ENCODE measurements around the gene ABHD15. TPM values are rescaled to one million over a fixed set of nuclear protein-coding genes. Genes with fewer than 3 reads are reported as not detected.

Gene ABHD15
- polyA plus RNA-seq, 3 donors, result 3.1 to 4.6 (median 3.6) TPM

DNA sequence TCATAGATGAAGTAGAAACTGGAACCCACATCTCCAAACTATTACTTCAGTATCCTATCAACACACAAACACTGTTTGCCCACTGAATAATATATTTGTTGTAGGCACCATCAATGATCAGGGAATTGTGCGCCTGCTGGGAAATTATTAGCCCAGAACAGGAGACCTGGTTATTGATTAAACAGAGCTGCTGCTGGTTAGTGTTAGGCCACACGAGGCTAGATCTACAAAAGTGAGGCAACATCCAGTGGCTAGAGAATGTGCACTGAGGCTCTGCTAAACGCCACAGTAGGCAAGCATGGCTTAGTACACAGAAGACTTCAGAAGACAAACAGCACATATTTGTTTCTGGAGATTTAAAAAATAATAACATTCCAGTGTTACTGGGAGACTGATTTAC, 11.0 kb downstream of the ABHD15 start:
- H3K4me1 Mint-ChIP-seq, result peaks cover 19% of the 10 kb centered on the region
- H3K27ac ChIP-seq (ENCODE audit: low read depth in 1 of 2, low read length in 2 of 2), result no peak overlapping the region

DNA sequence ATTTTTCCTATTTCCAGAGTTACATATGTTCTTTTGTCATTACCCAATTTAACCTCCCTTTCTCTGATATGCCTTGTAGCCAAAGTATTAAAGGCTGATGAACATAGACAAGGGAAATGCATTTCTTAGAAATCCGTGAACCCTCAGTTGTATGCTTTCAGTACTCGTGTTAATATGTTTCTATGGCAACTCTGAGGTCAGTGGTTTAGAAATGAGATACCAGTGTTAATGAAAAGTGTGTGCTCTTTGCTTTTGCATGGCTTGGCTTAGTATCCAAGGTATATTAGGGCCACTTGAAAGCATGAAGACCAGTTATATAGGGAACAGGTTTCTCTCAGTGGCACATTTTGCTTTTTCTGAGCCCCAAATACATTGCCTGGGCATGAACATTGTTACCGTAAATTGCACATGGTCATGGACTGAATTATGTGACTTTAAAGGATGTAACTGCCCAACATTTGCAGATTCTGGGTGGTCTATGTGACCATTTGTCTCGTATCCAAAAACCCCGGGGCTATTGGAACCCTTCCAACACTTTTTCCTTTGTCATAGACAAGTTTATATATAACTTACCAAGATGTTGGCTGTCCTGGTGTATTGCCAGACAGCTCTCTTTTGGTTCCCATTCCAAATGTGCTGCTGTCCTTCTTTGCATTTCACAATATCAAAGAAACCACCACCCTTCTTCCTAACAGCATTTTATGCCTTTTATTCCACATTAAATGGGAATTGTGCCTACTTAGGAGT, 17.5 kb downstream of the ABHD15 start:
- Histone ChIP-seq H3K9ac (ENCODE audit: insufficient read depth, low read length, poor library complexity, severe bottlenecking) (no peak overlapping the region), H4K20me1 (ENCODE audit: insufficient read depth, low read length) (peaks cover 9% of the 10 kb centered on the region), H3K36me3 (replicated peaks in 1 of 2; ENCODE audit: control insufficient read depth in 1 of 2, insufficient read depth in 2 of 2, low read length in 2 of 2) (peaks cover 11 to 33% of the 10 kb centered on the region in 2 donors), H3K27ac (ENCODE audit: low read depth in 1 of 2, low read length in 2 of 2) (no peak overlapping the region), H3K4me2 (replicated peaks; ENCODE audit: extremely low read depth, low read length, poor library complexity, severe bottlenecking) (no peak overlapping the region), H3K79me2 (ENCODE audit: insufficient read depth, low read length) (no peaks in the 10 kb centered on the region), H2AFZ (ENCODE audit: insufficient read depth, low read depth, low read length, poor library complexity, severe bottlenecking) (no peak overlapping the region), H3K27me3 (ENCODE audit: control insufficient read depth in 2 of 2, insufficient read depth in 2 of 2, low read length in 2 of 2) (no peaks in the 10 kb centered on the region), H3K4me1 (ENCODE audit: control insufficient read depth in 1 of 2, insufficient read depth in 2 of 2, low read length in 2 of 2) (no peaks in the 10 kb centered on the region), H3K4me3 (replicated peaks in 1 of 3; ENCODE audit: low read depth in 2 of 3, low read length in 3 of 3) (no peak overlapping the region), H3K9me3 (replicated peaks in 1 of 2; ENCODE audit: control insufficient read depth in 1 of 2, insufficient read depth in 1 of 2, low read length in 2 of 2) (no peaks in the 10 kb centered on the region)
- intact Hi-C loops (cut with micrococcal nuclease), result no loop called here
- Mint-ChIP-seq H3K27me3 (ENCODE audit: low read depth in 3 of 3) (no peaks in the 10 kb centered on the region), H3K9me3 (peaks cover 0 to 3% (median 0%) of the 10 kb centered on the region in 7 donors), H3K4me1 (no peaks in the 10 kb centered on the region), H3K27ac (no peak overlapping the region), H3K36me3 (peaks cover 15 to 25% of the 10 kb centered on the region in 2 donors), H3K4me3 (no peak overlapping the region)
- 0% methylated on average over 1 of the region's 5 CpGs for WGBS (ENCODE audit: insufficient coverage)
- DNase-seq, result no peak
- TF ChIP-seq, protein P1, sequence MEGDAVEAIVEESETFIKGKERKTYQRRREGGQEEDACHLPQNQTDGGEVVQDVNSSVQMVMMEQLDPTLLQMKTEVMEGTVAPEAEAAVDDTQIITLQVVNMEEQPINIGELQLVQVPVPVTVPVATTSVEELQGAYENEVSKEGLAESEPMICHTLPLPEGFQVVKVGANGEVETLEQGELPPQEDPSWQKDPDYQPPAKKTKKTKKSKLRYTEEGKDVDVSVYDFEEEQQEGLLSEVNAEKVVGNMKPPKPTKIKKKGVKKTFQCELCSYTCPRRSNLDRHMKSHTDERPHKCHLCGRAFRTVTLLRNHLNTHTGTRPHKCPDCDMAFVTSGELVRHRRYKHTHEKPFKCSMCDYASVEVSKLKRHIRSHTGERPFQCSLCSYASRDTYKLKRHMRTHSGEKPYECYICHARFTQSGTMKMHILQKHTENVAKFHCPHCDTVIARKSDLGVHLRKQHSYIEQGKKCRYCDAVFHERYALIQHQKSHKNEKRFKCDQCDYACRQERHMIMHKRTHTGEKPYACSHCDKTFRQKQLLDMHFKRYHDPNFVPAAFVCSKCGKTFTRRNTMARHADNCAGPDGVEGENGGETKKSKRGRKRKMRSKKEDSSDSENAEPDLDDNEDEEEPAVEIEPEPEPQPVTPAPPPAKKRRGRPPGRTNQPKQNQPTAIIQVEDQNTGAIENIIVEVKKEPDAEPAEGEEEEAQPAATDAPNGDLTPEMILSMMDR (IDR thresholded peaks at IDR 0.05), result no peak

More for the DNA sequence above, 11.0 kb downstream of the ABHD15 start:
- H3K36me3 Mint-ChIP-seq, result peaks cover 2 to 4% of the 10 kb centered on the region in 2 donors
- no peak overlapping the region for H2AFZ ChIP-seq (ENCODE audit: insufficient read depth, low read depth, low read length, poor library complexity, severe bottlenecking)
- no peak for DNase-seq
- H4K20me1 ChIP-seq (ENCODE audit: insufficient read depth, low read length), result no peaks in the 10 kb centered on the region
- H3K4me3 ChIP-seq (replicated peaks in 1 of 3; ENCODE audit: low read depth in 2 of 3, low read length in 3 of 3), result no peak overlapping the region
- no peaks in the 10 kb centered on the region for H3K27me3 Mint-ChIP-seq (ENCODE audit: low read depth in 3 of 3)
- WGBS (ENCODE audit: insufficient coverage), result 71% methylated on average over 1 of the region's 3 CpGs
- intact Hi-C loops (cut with micrococcal nuclease), result no loop called here
- H3K4me2 ChIP-seq (replicated peaks; ENCODE audit: extremely low read depth, low read length, poor library complexity, severe bottlenecking), result no peak overlapping the region
- peaks cover 14 to 16% of the 10 kb centered on the region in 2 donors for H3K4me1 ChIP-seq (ENCODE audit: control insufficient read depth in 1 of 2, insufficient read depth in 2 of 2, low read length in 2 of 2)
- H3K79me2 ChIP-seq (ENCODE audit: insufficient read depth, low read length), result no peaks in the 10 kb centered on the region
- no peak overlapping the region for H3K4me3 Mint-ChIP-seq
- peaks cover 0 to 3% (median 0%) of the 10 kb centered on the region in 7 donors for H3K9me3 Mint-ChIP-seq
- H3K27me3 ChIP-seq (ENCODE audit: control insufficient read depth in 2 of 2, insufficient read depth in 2 of 2, low read length in 2 of 2), result no peaks in the 10 kb centered on the region
- TF ChIP-seq, protein P1 (IDR thresholded peaks at IDR 0.05), result no peak
- H3K36me3 ChIP-seq (replicated peaks in 1 of 2; ENCODE audit: control insufficient read depth in 1 of 2, insufficient read depth in 2 of 2, low read length in 2 of 2), result no peaks in the 10 kb centered on the region
- no peak overlapping the region for H3K9ac ChIP-seq (ENCODE audit: insufficient read depth, low read length, poor library complexity, severe bottlenecking)
- no peaks in the 10 kb centered on the region for H3K9me3 ChIP-seq (replicated peaks in 1 of 2; ENCODE audit: control insufficient read depth in 1 of 2, insufficient read depth in 1 of 2, low read length in 2 of 2)
- no peak overlapping the region for H3K27ac Mint-ChIP-seq
